Calu3 (cell line): Measurements from ENCODE around the gene RSPH10B2. TPM values are rescaled to one million over a fixed set of nuclear protein-coding genes. Genes with fewer than 3 reads are reported as not detected.
"Not testable (repeated sequence)": the region's sequence is repeated elsewhere in the genome, so short reads cannot be mapped to it uniquely, and the experiment has no call there.

Source experiments
- BruUV-seq: library from RNA; stranded (reverse); fragments of 400-500 nt; replicated peaks from 2 replicates; lab custom pipeline; 2021; lab: Mats Ljungman, UMichigan
- CTCF ChIA-PET: fragments of 300-600 bp; sonication (Branson Sonifier 250); formaldehyde crosslinking; loops from one replicate; lab custom pipeline; 2022; ENCODE audit warnings: antibody characterized with exemption; lab: Charles Lee
- DNase-seq: peaks from one replicate; pipeline ENCODE4 v3.0.0; 2022
- H3K27ac Mint-ChIP-seq: one replicate; pipeline ENCODE4 v1.8.0; 2022; ENCODE audit warnings: mixed read lengths; ENCODE audit not compliant: unreplicated experiment
- H3K27me3 Mint-ChIP-seq: one replicate; pipeline ENCODE4 v1.8.0; 2022; ENCODE audit warnings: mixed read lengths; ENCODE audit not compliant: unreplicated experiment
- H3K36me3 Mint-ChIP-seq: one replicate; pipeline ENCODE4 v1.8.0; 2022; ENCODE audit warnings: mild to moderate bottlenecking, moderate library complexity, mixed read lengths; ENCODE audit not compliant: insufficient read depth, unreplicated experiment
- H3K4me1 Mint-ChIP-seq: one replicate; pipeline ENCODE4 v1.8.0; 2022; ENCODE audit warnings: mild to moderate bottlenecking, low read depth, mixed read lengths; ENCODE audit not compliant: unreplicated experiment
- H3K4me3 Mint-ChIP-seq: one replicate; pipeline ENCODE4 v1.8.0; 2022; ENCODE audit warnings: mild to moderate bottlenecking, low read depth, moderate library complexity, mixed read lengths; ENCODE audit not compliant: unreplicated experiment
- H3K9me3 Mint-ChIP-seq: one replicate; pipeline ENCODE4 v1.8.0; 2022; ENCODE audit warnings: low read depth, mixed read lengths; ENCODE audit not compliant: unreplicated experiment
- intact Hi-C: fragments of 100-400 bp; cut with micrococcal nuclease; formaldehyde crosslinking; loops from one replicate; pipeline ENCODE4 v1.10.0; 2022; ENCODE audit not compliant: unreplicated experiment
- total RNA-seq: library from RNA; stranded (reverse); gene quantifications from 2 replicates; pipeline ENCODE4 v1.2.3, GENCODE V29; 2022
- TF ChIP-seq, protein P1 (sequence below): fragments of 200-600 bp; IDR thresholded peaks from one replicate; pipeline ENCODE4 v1.8.0; 2022; ENCODE audit warnings: antibody characterized with exemption; ENCODE audit not compliant: unreplicated experiment

Gene RSPH10B2
- total RNA-seq, 1 experiment from 2014 or later, result 0.71 TPM

DNA sequence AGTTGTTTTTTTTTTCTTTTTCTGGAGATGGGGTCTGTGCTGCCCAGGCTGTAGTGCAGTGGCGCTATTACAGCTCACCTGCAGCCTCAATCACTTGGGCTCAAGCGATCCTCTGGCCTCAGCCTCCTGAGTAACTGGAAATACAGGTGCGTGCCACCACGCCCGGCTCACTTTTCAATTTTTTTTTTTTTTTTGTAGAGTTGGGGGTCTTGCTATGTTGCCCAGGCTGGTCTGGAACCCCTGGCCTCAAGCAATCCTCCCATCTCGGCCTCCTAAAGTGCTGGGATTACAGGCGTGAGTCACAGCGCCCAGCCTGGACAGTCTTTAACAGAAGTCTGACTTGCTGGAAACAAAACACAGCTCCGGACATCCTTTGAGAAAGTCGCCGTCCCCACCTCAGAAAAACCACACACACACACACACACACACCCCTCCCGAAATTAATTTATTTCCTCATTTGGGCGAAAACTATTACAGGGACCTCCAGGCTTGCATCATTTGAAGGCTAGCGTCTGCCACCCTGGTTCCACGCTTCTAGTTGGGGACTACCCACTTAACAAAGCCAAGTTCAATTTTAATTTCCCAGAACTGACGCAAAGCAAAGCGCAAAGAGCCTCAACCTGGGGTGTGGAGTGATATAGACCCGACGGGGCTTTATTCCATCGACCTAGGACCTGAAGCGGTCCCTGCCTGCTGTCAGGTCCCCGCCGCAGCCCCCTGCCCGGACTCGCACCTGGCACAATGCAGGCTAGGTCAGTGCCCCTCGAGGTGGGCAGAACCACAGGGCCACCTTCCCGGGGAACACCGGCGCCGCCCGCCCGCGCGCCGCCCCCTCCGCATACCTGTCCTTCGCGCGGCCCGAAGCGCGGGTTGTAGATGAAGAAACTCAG is 71.6 kb downstream of the RSPH10B2 start:
- Mint-ChIP-seq H3K27ac (peak overlapping the region; percentile 79), H3K27me3 (peaks cover 10% of the 10 kb centered on the region), H3K4me3 (peak overlapping the region; percentile 83), H3K36me3 (peaks cover 41% of the 10 kb centered on the region)
- H3K9me3 Mint-ChIP-seq, H3K4me1 Mint-ChIP-seq, CTCF ChIA-PET, intact Hi-C loops: not testable (repeated sequence)
- TSS peak; percentile 44 for BruUV-seq
- peak; percentile 31 for DNase-seq

DNA sequence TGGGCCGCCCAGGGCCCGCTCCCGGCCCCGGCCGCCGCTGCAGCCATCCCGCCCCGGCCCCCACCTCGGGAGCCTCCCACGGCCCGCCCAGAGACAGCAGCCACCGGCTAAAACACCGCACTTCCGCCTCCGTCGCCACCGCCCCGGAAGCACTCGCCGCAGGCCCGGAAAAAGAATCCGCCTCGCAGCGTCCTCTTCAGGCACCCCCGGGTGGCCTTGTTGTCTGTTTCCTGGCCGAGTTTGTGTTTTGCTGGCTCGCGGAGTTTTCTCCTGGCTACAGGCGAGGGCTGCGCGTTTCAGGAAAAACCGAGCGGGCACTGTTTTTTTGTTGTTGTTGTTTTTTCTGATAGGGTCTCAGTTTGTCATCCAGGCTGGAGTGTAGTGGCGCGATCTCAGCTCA is 72.2 kb downstream of the RSPH10B2 start, which contains the start of gene CCZ1B:
TSS of gene CCZ1B (minus strand) at position 125 of the 400 bp plus-strand sequence. CDS start at position 47, 78 bp downstream.
- TF ChIP-seq, protein P1, sequence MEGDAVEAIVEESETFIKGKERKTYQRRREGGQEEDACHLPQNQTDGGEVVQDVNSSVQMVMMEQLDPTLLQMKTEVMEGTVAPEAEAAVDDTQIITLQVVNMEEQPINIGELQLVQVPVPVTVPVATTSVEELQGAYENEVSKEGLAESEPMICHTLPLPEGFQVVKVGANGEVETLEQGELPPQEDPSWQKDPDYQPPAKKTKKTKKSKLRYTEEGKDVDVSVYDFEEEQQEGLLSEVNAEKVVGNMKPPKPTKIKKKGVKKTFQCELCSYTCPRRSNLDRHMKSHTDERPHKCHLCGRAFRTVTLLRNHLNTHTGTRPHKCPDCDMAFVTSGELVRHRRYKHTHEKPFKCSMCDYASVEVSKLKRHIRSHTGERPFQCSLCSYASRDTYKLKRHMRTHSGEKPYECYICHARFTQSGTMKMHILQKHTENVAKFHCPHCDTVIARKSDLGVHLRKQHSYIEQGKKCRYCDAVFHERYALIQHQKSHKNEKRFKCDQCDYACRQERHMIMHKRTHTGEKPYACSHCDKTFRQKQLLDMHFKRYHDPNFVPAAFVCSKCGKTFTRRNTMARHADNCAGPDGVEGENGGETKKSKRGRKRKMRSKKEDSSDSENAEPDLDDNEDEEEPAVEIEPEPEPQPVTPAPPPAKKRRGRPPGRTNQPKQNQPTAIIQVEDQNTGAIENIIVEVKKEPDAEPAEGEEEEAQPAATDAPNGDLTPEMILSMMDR, result peak; percentile 23
- Mint-ChIP-seq H3K27me3 (peaks cover 16% of the 10 kb centered on the region), H3K36me3 (peaks cover 37% of the 10 kb centered on the region), H3K27ac (peak within 1 kb of the TSS; percentile 79), H3K4me3 (peak within 1 kb of the TSS; percentile 83)
- BruUV-seq, H3K9me3 Mint-ChIP-seq, CTCF ChIA-PET, intact Hi-C loops, H3K4me1 Mint-ChIP-seq: not testable (repeated sequence)
- DNase-seq, result peak; percentile 96

DNA sequence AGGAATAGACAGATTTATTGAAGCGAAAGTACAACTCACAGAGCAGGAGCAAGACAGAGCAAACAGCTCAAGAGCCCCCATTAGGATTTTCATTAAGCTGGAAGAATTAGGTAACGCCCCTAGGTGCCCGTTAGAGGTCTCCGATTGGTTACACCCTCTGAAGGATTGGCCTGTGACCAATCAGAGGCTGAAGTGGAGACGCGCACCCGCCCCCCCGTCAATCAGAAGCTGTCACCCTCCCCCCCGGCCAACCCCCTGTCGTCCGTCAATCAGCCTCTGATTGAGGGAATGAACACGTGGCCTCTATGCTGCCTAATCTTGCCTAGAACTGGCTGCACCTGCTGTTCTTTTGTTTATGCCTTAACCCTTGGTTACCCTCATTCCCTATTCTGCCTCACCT is 73.3 kb downstream of the RSPH10B2 start:
- BruUV-seq, result not testable (repeated sequence)

DNA sequence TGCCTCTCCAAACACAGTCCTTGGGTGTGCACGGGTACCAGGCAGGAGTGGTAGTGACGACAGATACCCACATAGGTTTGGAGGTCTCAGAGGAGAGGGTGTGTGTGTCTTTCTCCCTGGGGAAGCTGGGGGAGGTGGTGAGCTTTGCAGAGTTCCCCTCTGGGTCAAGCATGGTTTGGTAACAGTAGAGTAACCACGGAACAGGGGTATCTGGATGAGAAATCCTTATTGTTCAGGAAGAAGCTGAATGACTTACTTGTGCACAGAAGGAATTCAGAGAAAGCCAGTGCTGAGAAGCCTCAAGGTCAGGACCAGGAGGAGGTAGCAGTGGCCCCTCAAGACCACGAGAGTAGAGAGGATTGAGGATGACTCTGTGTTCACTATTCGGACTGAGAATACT is 75.7 kb downstream of the RSPH10B2 start:
- DNase-seq, intact Hi-C loops, CTCF ChIA-PET, H3K4me3 Mint-ChIP-seq, H3K27ac Mint-ChIP-seq, H3K9me3 Mint-ChIP-seq, BruUV-seq, H3K4me1 Mint-ChIP-seq: not testable (repeated sequence)
- peaks cover 19% of the 10 kb centered on the region for H3K36me3 Mint-ChIP-seq
- peaks cover 26% of the 10 kb centered on the region for H3K27me3 Mint-ChIP-seq

More for the DNA sequence above, 73.3 kb downstream of the RSPH10B2 start:
- H3K27ac Mint-ChIP-seq, CTCF ChIA-PET, H3K4me3 Mint-ChIP-seq, H3K9me3 Mint-ChIP-seq, DNase-seq, intact Hi-C loops, H3K4me1 Mint-ChIP-seq: not testable (repeated sequence)
- peaks cover 28% of the 10 kb centered on the region for H3K36me3 Mint-ChIP-seq
- peaks cover 19% of the 10 kb centered on the region for H3K27me3 Mint-ChIP-seq

DNA sequence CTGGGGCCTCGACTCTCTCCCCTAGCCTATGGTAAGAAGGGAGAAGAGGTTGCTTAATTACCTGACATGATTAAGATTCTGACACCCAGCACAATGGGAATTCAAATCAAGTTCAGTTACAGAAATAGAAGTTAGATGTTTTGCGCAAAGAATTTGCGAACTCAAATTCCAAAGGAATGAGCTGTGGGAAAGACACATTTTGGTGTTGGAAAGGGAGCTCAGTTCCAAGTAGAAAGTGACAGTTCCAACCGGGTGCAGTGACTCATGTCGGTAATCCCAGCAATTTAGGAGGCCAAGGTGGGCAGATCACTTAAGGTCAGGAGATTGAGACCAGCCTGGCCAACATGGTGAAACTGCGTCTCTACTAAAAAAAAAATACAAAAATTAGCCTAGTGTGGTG is 76.1 kb downstream of the RSPH10B2 start:
- DNase-seq, CTCF ChIA-PET, intact Hi-C loops: not testable (repeated sequence)

DNA sequence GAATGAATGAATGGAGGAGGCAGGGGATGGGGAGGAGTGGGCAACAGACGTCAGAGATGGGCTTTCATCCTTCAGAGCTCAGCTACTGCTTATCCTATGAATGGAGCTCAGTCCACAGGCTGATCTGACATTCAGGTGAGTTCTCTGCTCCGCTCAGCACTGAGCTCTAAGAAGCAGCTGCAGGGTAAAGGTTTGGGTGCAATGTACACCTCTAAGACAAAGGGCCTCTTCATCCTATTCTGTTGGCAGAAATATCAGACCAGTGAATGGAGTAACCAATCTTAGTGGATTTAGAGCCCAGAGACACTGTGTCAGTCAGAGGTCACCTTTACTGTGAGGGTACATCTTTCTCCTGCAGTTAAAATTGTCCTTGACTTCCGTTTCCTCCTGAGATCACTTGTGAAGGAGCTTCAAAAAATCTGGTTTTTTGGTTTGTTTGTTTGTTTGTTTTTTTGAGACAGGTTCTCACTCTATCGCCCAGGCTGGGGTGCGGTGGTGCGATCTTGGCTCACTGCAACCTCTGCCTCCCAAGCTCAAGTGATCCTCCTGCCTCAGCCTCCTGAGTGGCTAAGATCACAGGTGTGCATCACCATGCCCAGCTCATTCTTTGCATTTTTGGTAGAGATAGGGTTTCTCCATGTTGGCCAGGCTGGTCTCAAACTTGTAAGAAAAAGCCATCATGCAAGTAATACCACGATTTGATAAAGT is 77.3 kb downstream of the RSPH10B2 start:
- intact Hi-C loops, result no loop called here
- Mint-ChIP-seq H3K4me3 (no peak overlapping the region), H3K27ac (no peak overlapping the region), H3K9me3 (peaks cover 3% of the 10 kb centered on the region), H3K36me3 (peaks cover 3% of the 10 kb centered on the region), H3K4me1 (peaks cover 7% of the 10 kb centered on the region), H3K27me3 (peaks cover 40% of the 10 kb centered on the region)
- no TSS peak for BruUV-seq
- TF ChIP-seq, protein P1, result no peak
- CTCF ChIA-PET, result no interaction called here
- DNase-seq, result no peak

More for the DNA sequence above, 76.1 kb downstream of the RSPH10B2 start:
- H3K4me1 Mint-ChIP-seq, H3K4me3 Mint-ChIP-seq, H3K9me3 Mint-ChIP-seq, H3K27ac Mint-ChIP-seq, BruUV-seq: not testable (repeated sequence)
- Mint-ChIP-seq H3K36me3 (peaks cover 15% of the 10 kb centered on the region), H3K27me3 (peaks cover 30% of the 10 kb centered on the region)
